Measurements from ENCODE around the gene RBM26. TPM values are rescaled to one million over a fixed set of nuclear protein-coding genes. Genes with fewer than 3 reads are reported as not detected.

RBM26 gene
- polyA plus RNA-seq, 1 donor from 2014 or later: 112 TPM

DNA sequence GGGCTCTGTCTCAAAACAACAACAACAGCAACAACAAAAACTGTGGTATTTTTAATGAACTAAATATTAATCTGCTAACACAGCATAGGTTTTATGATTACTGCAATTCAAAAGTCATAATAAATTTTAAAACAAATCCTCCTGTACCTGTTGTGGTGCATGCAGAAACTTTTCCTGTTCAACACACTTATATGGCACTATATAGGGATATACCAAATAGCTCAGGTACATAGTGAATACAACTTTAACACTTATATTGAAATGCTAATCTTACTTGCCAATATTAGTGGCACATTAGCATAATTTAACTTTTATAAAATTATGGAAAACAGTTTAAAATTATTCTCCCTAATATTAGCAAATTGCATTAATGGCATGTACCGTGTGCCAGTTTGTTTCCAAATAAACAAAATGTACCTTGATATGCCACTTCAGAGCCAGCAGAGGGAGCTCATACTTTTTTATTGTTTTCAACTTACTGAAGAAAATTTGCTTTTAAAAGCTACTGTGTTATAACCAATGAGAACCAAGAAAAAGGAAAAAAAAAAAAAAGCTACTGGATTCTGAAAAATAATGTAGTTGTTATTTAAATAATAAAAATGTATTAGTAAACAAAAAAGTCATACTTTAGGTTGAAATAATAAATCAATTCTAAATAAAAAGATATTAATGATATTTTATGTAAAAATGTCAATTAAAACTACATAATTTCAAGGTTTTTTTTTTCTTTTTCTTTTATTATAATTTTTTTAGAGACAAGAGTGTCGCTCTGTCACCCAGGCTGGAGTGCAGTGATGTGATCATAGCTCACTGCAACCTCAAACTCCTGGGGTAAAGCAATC is 18.0 kb upstream of the RBM26 start:
- TF ChIP-seq, protein P1, sequence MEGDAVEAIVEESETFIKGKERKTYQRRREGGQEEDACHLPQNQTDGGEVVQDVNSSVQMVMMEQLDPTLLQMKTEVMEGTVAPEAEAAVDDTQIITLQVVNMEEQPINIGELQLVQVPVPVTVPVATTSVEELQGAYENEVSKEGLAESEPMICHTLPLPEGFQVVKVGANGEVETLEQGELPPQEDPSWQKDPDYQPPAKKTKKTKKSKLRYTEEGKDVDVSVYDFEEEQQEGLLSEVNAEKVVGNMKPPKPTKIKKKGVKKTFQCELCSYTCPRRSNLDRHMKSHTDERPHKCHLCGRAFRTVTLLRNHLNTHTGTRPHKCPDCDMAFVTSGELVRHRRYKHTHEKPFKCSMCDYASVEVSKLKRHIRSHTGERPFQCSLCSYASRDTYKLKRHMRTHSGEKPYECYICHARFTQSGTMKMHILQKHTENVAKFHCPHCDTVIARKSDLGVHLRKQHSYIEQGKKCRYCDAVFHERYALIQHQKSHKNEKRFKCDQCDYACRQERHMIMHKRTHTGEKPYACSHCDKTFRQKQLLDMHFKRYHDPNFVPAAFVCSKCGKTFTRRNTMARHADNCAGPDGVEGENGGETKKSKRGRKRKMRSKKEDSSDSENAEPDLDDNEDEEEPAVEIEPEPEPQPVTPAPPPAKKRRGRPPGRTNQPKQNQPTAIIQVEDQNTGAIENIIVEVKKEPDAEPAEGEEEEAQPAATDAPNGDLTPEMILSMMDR (IDR thresholded peaks at IDR 0.05; ENCODE audit: poor library complexity, severe bottlenecking): peak; percentile 76
- TF ChIP-seq TAF1 (IDR thresholded peaks at IDR 0.05; ENCODE audit: low read depth) (no peak), POLR2AphosphoS5 (IDR thresholded peaks at IDR 0.05) (no peak), EZH2 (IDR thresholded peaks at IDR 0.05; ENCODE audit: borderline replicate concordance, insufficient read depth, low read length, poor library complexity, severe bottlenecking) (no peak), RAD21 (conservative IDR thresholded peaks at IDR 0.05) (peak; percentile 72), EP300 (conservative IDR thresholded peaks at IDR 0.05; ENCODE audit: poor library complexity, severe bottlenecking) (no peak), MXI1 (conservative IDR thresholded peaks at IDR 0.05; ENCODE audit: poor library complexity, severe bottlenecking) (no peak), SMC3 (conservative IDR thresholded peaks at IDR 0.05; ENCODE audit: poor library complexity) (peak; percentile 85)
- TF ChIP-seq, protein P2, sequence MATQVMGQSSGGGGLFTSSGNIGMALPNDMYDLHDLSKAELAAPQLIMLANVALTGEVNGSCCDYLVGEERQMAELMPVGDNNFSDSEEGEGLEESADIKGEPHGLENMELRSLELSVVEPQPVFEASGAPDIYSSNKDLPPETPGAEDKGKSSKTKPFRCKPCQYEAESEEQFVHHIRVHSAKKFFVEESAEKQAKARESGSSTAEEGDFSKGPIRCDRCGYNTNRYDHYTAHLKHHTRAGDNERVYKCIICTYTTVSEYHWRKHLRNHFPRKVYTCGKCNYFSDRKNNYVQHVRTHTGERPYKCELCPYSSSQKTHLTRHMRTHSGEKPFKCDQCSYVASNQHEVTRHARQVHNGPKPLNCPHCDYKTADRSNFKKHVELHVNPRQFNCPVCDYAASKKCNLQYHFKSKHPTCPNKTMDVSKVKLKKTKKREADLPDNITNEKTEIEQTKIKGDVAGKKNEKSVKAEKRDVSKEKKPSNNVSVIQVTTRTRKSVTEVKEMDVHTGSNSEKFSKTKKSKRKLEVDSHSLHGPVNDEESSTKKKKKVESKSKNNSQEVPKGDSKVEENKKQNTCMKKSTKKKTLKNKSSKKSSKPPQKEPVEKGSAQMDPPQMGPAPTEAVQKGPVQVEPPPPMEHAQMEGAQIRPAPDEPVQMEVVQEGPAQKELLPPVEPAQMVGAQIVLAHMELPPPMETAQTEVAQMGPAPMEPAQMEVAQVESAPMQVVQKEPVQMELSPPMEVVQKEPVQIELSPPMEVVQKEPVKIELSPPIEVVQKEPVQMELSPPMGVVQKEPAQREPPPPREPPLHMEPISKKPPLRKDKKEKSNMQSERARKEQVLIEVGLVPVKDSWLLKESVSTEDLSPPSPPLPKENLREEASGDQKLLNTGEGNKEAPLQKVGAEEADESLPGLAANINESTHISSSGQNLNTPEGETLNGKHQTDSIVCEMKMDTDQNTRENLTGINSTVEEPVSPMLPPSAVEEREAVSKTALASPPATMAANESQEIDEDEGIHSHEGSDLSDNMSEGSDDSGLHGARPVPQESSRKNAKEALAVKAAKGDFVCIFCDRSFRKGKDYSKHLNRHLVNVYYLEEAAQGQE (IDR thresholded peaks at IDR 0.05; ENCODE audit: borderline replicate concordance): no peak
- Histone ChIP-seq H2AFZ (ENCODE audit: low read depth, low read length) (no peak overlapping the region), H3K27ac (ENCODE audit: low read length) (no peak overlapping the region), H3K4me3 (ENCODE audit: low read length) (no peak overlapping the region), H3K9me3 (ENCODE audit: low read length) (no peaks in the 10 kb centered on the region), H4K20me1 (ENCODE audit: insufficient read depth) (no peaks in the 10 kb centered on the region), H3K36me3 (ENCODE audit: insufficient read depth, low read length) (no peaks in the 10 kb centered on the region), H3K9me2 (ENCODE audit: insufficient read depth, low read length) (no peaks in the 10 kb centered on the region), H3K79me2 (replicated peaks; ENCODE audit: insufficient read depth, low read length) (no peaks in the 10 kb centered on the region), H3F3A (ENCODE audit: insufficient read depth, low read length, poor library complexity, severe bottlenecking) (no peaks in the 10 kb centered on the region), H3K9ac (ENCODE audit: low read length) (no peak overlapping the region), H3K27me3 (ENCODE audit: insufficient read depth, low read depth, low read length) (no peaks in the 10 kb centered on the region), H3K4me2 (ENCODE audit: low read length) (no peak overlapping the region)

DNA sequence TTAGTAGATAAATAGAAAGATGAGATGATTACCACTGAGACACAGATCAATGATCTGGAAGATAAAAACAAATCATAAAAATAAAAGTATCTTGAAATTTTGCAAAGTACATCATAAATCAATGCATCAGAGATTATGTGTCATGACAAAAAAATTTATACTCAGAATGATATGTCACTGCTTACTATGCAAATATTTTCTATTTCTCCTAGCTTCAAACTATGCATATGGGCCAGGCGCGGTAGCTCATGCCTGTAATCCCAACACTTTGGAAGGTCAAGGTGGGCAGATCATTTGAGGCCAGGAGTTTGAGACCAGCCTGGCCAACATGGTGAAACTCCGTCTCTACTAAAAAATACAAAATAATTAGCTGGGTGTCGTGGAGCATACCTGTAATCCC is 17.3 kb upstream of the RBM26 start:
- H3K36me3 ChIP-seq (ENCODE audit: insufficient read depth, low read length): no peaks in the 10 kb centered on the region
- H3K27me3 ChIP-seq (ENCODE audit: insufficient read depth, low read depth, low read length): no peaks in the 10 kb centered on the region
- H4K20me1 ChIP-seq (ENCODE audit: insufficient read depth): no peaks in the 10 kb centered on the region
- no peak overlapping the region for H3K9ac ChIP-seq (ENCODE audit: low read length)
- H2AFZ ChIP-seq (ENCODE audit: low read depth, low read length): no peak overlapping the region
- no peak for TF ChIP-seq MXI1 (conservative IDR thresholded peaks at IDR 0.05; ENCODE audit: poor library complexity, severe bottlenecking)
- no peak for TF ChIP-seq EZH2 (IDR thresholded peaks at IDR 0.05; ENCODE audit: borderline replicate concordance, insufficient read depth, low read length, poor library complexity, severe bottlenecking)
- TF ChIP-seq, protein P2 (IDR thresholded peaks at IDR 0.05; ENCODE audit: borderline replicate concordance): no peak
- TF ChIP-seq, protein P1 (IDR thresholded peaks at IDR 0.05; ENCODE audit: poor library complexity, severe bottlenecking): no peak
- no peak for TF ChIP-seq EP300 (conservative IDR thresholded peaks at IDR 0.05; ENCODE audit: poor library complexity, severe bottlenecking)
- no peak for TF ChIP-seq RAD21 (conservative IDR thresholded peaks at IDR 0.05)
- no peak for TF ChIP-seq TAF1 (IDR thresholded peaks at IDR 0.05; ENCODE audit: low read depth)
- no peak for TF ChIP-seq SMC3 (conservative IDR thresholded peaks at IDR 0.05; ENCODE audit: poor library complexity)
- no peak for TF ChIP-seq POLR2AphosphoS5 (IDR thresholded peaks at IDR 0.05)
- H3K9me3 ChIP-seq (ENCODE audit: low read length): no peaks in the 10 kb centered on the region
- no peak overlapping the region for H3K27ac ChIP-seq (ENCODE audit: low read length)
- no peak overlapping the region for H3K4me3 ChIP-seq (ENCODE audit: low read length)
- no peaks in the 10 kb centered on the region for H3K9me2 ChIP-seq (ENCODE audit: insufficient read depth, low read length)
- H3K4me2 ChIP-seq (ENCODE audit: low read length): no peak overlapping the region
- H3K79me2 ChIP-seq (replicated peaks; ENCODE audit: insufficient read depth, low read length): no peaks in the 10 kb centered on the region
- no peaks in the 10 kb centered on the region for H3F3A ChIP-seq (ENCODE audit: insufficient read depth, low read length, poor library complexity, severe bottlenecking)

Data from neural cell (in vitro differentiated cells).